ENCODE results near the gene TSPO2.

The TSPO2 gene

GRCh38 chr6:41065550-41066026 lies 23.3 kb downstream of the TSPO2 start:
- no peak overlapping the region for H3K4me3 ChIP-seq (ENCODE audit: low read length)
- no peak for DNase-seq (ENCODE audit: low read depth)
- no peak for TF ChIP-seq CTCF (conservative IDR thresholded peaks at IDR 0.05; ENCODE audit: low read depth, low read length)

- peak; percentile 85 for TF ChIP-seq CTCF (conservative IDR thresholded peaks at IDR 0.05; ENCODE audit: low read depth, low read length)
- DNase-seq (ENCODE audit: low read depth): peak; percentile 37
- H3K4me3 ChIP-seq (ENCODE audit: low read length): no peak overlapping the region
Observed at GRCh38 chr6:41066867-41067304, 24.6 kb downstream of the TSPO2 start.

GRCh38 chr6:41071501-41071922 lies 29.2 kb downstream of the TSPO2 start:
- no peak for DNase-seq (ENCODE audit: low read depth)
- TF ChIP-seq CTCF (conservative IDR thresholded peaks at IDR 0.05; ENCODE audit: low read depth, low read length): no peak
- peak overlapping the region; percentile 86 for H3K4me3 ChIP-seq (ENCODE audit: low read length)

- H3K4me3 ChIP-seq (ENCODE audit: low read length): peak within 1 kb of the TSS; percentile 86
Observed at GRCh38 chr6:41071923-41072835, 29.9 kb downstream of the TSPO2 start, which contains the start of gene OARD1. OARD1 (minus strand) TSS chr6:41072356; CDS start chr6:41071634, 722 bp downstream.

GRCh38 chr6:41072836-41073202 lies 30.6 kb downstream of the TSPO2 start, which contains the start of gene NFYA:
NFYA (plus strand) TSS chr6:41072974; CDS start chr6:41079090, 6,116 bp downstream.
- DNase-seq (ENCODE audit: low read depth): peak; percentile 95
- peak within 1 kb of the TSS; percentile 86 for H3K4me3 ChIP-seq (ENCODE audit: low read length)
- TF ChIP-seq CTCF (conservative IDR thresholded peaks at IDR 0.05; ENCODE audit: low read depth, low read length): no peak

More at GRCh38 chr6:41071923-41072835, 29.9 kb downstream of the TSPO2 start, which contains the start of gene OARD1:
- DNase-seq (ENCODE audit: low read depth): peak; percentile 96
- no peak for TF ChIP-seq CTCF (conservative IDR thresholded peaks at IDR 0.05; ENCODE audit: low read depth, low read length)

GRCh38 chr6:41073203-41073967 lies 31.1 kb downstream of the TSPO2 start:
- peak overlapping the region; percentile 86 for H3K4me3 ChIP-seq (ENCODE audit: low read length)
- DNase-seq (ENCODE audit: low read depth): peak; percentile 68
- peak; percentile 21 for TF ChIP-seq CTCF (conservative IDR thresholded peaks at IDR 0.05; ENCODE audit: low read depth, low read length)

All from retinal pigment epithelial cell (primary cell).